CD14-positive monocyte (primary cell): ENCODE results near the gene PSG3. TPM values are rescaled to one million over a fixed set of nuclear protein-coding genes. Genes with fewer than 3 reads are reported as not detected.
A peak's percentile ranks its signal among the peaks of the same experiment; 100 is the strongest.
"Not testable (repeated sequence)": the region's sequence is repeated elsewhere in the genome, so short reads cannot be mapped to it uniquely, and the experiment has no call there.

Experiments
- DNase-seq, 3 donors: peaks; one replicate each; pipeline ENCODE4 v3.0.0-alpha.2; 2011 to 2022
- H2AFZ ChIP-seq: 2 replicates; pipeline ENCODE4 v1.6.0; 2012; ENCODE audit warnings: mild to moderate bottlenecking, low read depth, low read length, inconsistent platforms; ENCODE audit not compliant: insufficient read depth, poor library complexity, severe bottlenecking
- H3K27ac ChIP-seq, 2 donors: 1 replicate in 1 of 2; 2 replicates in 1 of 2; pipeline ENCODE4 v1.5.1; 2012 to 2013; ENCODE audit warnings: low read length in 2 of 2, control low read depth in 1 of 2, inconsistent platforms in 1 of 2, low read depth in 1 of 2, mild to moderate bottlenecking in 1 of 2
- H3K27me3 ChIP-seq, 2 donors: one replicate each; pipeline versions ENCODE4 v1.6.0 to v1.6.1; 2011 to 2013; ENCODE audit warnings: low read length in 2 of 2; ENCODE audit not compliant: control insufficient read depth in 2 of 2, insufficient read depth in 2 of 2
- H3K36me3 ChIP-seq, 2 donors: replicated peaks in 1 of 2; 1 replicate in 1 of 2; 2 replicates in 1 of 2; pipeline versions ENCODE4 v1.5.1 to v1.6.1; 2012 to 2013; ENCODE audit warnings: low read length in 2 of 2, control low read depth in 1 of 2, inconsistent platforms in 1 of 2, mild to moderate bottlenecking in 1 of 2; ENCODE audit not compliant: insufficient read depth in 2 of 2, control insufficient read depth in 1 of 2
- H3K4me1 ChIP-seq, 2 donors: 1 replicate in 1 of 2; 2 replicates in 1 of 2; pipeline versions ENCODE4 v1.5.1 to v1.6.1; 2012 to 2013; ENCODE audit warnings: low read length in 2 of 2, control low read depth in 1 of 2, inconsistent platforms in 1 of 2, mild to moderate bottlenecking in 1 of 2, moderate library complexity in 1 of 2; ENCODE audit not compliant: insufficient read depth in 2 of 2, control insufficient read depth in 1 of 2
- H3K4me2 ChIP-seq: replicated peaks from 2 replicates; pipeline ENCODE3; 2012; ENCODE audit warnings: low read length, moderate library complexity, mild to moderate bottlenecking; ENCODE audit not compliant: poor library complexity, severe bottlenecking; ENCODE audit errors: extremely low read depth
- H3K4me3 ChIP-seq, 3 experiments: fragments of 200-600 bp in 1 of 3; sonication (generic) in 1 of 3; replicated peaks in 1 of 3; 1 replicate in 2 of 3; 2 replicates in 1 of 3; pipeline ENCODE4 v1.5.1; 2011 to 2013; ENCODE audit warnings: low read length in 3 of 3, mild to moderate bottlenecking in 3 of 3, control low read depth in 2 of 3, low read depth in 2 of 3, inconsistent platforms in 1 of 3, moderate library complexity in 1 of 3
- H3K79me2 ChIP-seq: 2 replicates; pipeline ENCODE4 v1.6.0; 2012; ENCODE audit warnings: mild to moderate bottlenecking, control low read depth, inconsistent platforms, low read length, moderate library complexity; ENCODE audit not compliant: insufficient read depth
- H3K9ac ChIP-seq: 2 replicates; pipeline ENCODE4 v1.6.0; 2017; ENCODE audit warnings: low read length, mild to moderate bottlenecking; ENCODE audit not compliant: insufficient read depth, poor library complexity, severe bottlenecking
- H3K9me3 ChIP-seq, 2 donors: replicated peaks in 1 of 2; 1 replicate in 1 of 2; 2 replicates in 1 of 2; pipeline versions ENCODE4 v1.5.1 to v1.6.1; 2012 to 2013; ENCODE audit warnings: low read length in 2 of 2, control low read depth in 1 of 2; ENCODE audit not compliant: control insufficient read depth in 1 of 2, insufficient read depth in 1 of 2
- H4K20me1 ChIP-seq: 2 replicates; pipeline ENCODE4 v1.6.0; 2012; ENCODE audit warnings: mild to moderate bottlenecking, low read length, control low read depth, moderate library complexity; ENCODE audit not compliant: insufficient read depth
- H3K27ac Mint-ChIP-seq, 7 donors: one replicate each; pipeline ENCODE4 v1.8.0; 2020; ENCODE audit warnings: mild to moderate bottlenecking in 7 of 7, mixed read lengths in 7 of 7, moderate library complexity in 6 of 7, inconsistent platforms in 2 of 7
- H3K27me3 Mint-ChIP-seq, 3 donors: one replicate each; pipeline ENCODE4 v1.8.0; 2021 to 2022; ENCODE audit warnings: low read depth in 3 of 3, mild to moderate bottlenecking in 3 of 3, mixed read lengths in 3 of 3, moderate library complexity in 3 of 3, inconsistent platforms in 1 of 3
- H3K36me3 Mint-ChIP-seq, 2 donors: one replicate each; pipeline ENCODE4 v1.8.0; 2020; ENCODE audit warnings: mixed read lengths in 2 of 2, inconsistent platforms in 1 of 2, mild to moderate bottlenecking in 1 of 2
- H3K4me1 Mint-ChIP-seq: one replicate; pipeline ENCODE4 v1.8.0; 2020; ENCODE audit warnings: mild to moderate bottlenecking, mixed read lengths
- H3K4me3 Mint-ChIP-seq, 2 donors: one replicate each; pipeline ENCODE4 v1.8.0; 2020; ENCODE audit warnings: mild to moderate bottlenecking in 2 of 2, mixed read lengths in 2 of 2, moderate library complexity in 1 of 2
- H3K9me3 Mint-ChIP-seq, 7 donors: one replicate each; pipeline ENCODE4 v1.8.0; 2020 to 2022; ENCODE audit warnings: mixed read lengths in 7 of 7, mild to moderate bottlenecking in 6 of 7, moderate library complexity in 6 of 7, inconsistent platforms in 2 of 7
- CTCF ChIP-seq: fragments of 200-600 bp; IDR thresholded peaks from one replicate; pipeline ENCODE4 v1.8.0; 2022; ENCODE audit warnings: antibody characterized with exemption, mild to moderate bottlenecking
- WGBS: methylation state at CpG from one replicate; pipeline ENCODE4 v1.1.5; 2013; ENCODE audit warnings: missing lambda C conversion rate; ENCODE audit not compliant: insufficient coverage; 5-methylcytosine and 5-hydroxymethylcytosine counted together
- intact Hi-C, 2 donors: fragments of 100-400 bp; cut with micrococcal nuclease; formaldehyde crosslinking; loops; one replicate each; pipeline versions ENCODE4 v1.15.0 to v1.15.1; 2023
- polyA plus RNA-seq, 3 donors: library from polyadenylated mRNA; depleted of rRNA in 1 of 3; unstranded in 2 of 3; stranded (reverse) in 1 of 3; fragments of 300-500 nt in 2 of 3; fragments of >200 nt in 1 of 3; fragmentation: Illumina TruSeq in 2 of 3; gene quantifications; 1 replicate in 2 of 3; 2 replicates in 1 of 3; pipeline ENCODE4 v1.2.3, GENCODE V29; 2012 to 2021

Gene PSG3
- polyA plus RNA-seq, 3 donors, result not detected

DNA sequence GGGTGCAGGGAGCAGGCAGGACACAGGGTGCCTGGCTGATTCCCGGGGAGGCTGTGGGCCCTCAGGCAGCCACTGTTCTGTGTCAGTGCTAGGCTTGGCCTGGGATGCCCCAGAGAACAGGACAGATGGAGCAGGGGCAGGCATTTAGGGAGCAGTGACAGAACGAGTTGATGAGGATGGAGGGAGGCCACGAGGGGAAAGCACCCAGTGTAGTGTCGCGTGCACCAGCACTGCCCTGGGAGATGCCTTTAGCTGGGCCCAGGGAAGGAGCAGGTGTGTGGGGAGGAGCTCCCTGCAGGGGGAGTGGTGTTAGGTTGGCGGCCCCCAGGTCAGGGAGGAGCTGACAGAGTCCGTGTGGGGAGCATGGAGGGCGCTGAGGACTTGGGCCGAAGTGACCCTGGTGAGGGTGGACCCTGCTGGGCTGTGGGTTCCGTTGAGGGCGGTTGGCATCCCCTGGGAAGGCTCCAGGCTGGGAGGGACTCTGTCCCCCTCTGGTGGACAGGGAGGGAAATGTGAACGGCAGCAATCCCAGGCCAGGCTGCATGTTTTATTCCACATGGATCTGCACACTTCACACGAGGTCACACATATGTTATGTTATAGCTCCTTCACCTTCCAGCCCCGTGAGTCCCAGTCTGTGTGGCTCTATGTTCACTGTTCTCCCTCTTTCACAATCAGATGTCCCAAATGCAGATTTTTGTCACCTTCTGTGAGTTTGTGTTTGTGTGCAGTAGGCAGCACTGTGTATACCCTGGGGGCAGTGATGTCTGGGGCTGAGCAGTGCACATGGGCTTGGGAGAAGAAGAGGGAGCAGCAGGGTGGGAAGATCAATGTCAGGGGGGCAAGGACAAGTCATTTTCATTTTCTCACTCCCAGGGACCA lies 1.7 kb upstream of the PSG3 start:
- H3K9me3 ChIP-seq, H3K9ac ChIP-seq, H3K27me3 Mint-ChIP-seq, H3K79me2 ChIP-seq, H3K27me3 ChIP-seq, H3K36me3 Mint-ChIP-seq, intact Hi-C loops, H2AFZ ChIP-seq, H3K4me2 ChIP-seq, DNase-seq, H3K9me3 Mint-ChIP-seq, H3K4me1 ChIP-seq, H3K27ac Mint-ChIP-seq, H4K20me1 ChIP-seq, H3K27ac ChIP-seq, H3K36me3 ChIP-seq, H3K4me1 Mint-ChIP-seq, H3K4me3 ChIP-seq: not testable (repeated sequence)
- peak overlapping the region in 1 of 2 donors; percentile 47 for H3K4me3 Mint-ChIP-seq
- TF ChIP-seq CTCF, result peak; percentile 46
- WGBS, result 56% methylated on average over 11 of the region's 14 CpGs

DNA sequence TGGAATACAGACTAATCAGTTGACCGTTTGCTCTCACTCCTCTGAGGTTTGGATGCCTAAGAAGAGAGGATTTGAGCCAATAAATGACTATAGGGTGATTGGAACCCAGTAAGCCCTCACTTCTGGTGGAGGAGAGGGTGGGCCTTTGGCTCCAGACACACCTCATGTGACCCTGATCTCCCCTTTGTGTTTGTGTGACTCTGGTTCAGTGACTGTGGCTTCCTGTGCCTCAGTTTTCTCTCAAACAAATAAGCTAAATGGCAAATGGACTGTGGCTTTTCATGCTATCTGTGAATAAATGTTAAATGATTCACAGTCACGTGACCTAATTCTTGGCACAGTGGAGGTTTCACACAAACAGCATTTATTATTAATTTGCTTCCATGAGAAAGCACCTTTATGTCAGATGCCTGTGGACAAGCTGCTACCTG lies 2.7 kb downstream of the PSG3 start:
- H3K27me3 Mint-ChIP-seq, H3K36me3 ChIP-seq, intact Hi-C loops, H3K27me3 ChIP-seq, H3K9ac ChIP-seq, H3K4me1 ChIP-seq, H3K9me3 ChIP-seq, H3K9me3 Mint-ChIP-seq, H3K4me3 Mint-ChIP-seq, H3K4me3 ChIP-seq, H3K36me3 Mint-ChIP-seq, H3K4me1 Mint-ChIP-seq, H3K79me2 ChIP-seq, DNase-seq, H3K27ac Mint-ChIP-seq, H3K27ac ChIP-seq, H4K20me1 ChIP-seq, H3K4me2 ChIP-seq, H2AFZ ChIP-seq: not testable (repeated sequence)
- WGBS, result 75% methylated on average over 1 of the region's 2 CpGs

DNA sequence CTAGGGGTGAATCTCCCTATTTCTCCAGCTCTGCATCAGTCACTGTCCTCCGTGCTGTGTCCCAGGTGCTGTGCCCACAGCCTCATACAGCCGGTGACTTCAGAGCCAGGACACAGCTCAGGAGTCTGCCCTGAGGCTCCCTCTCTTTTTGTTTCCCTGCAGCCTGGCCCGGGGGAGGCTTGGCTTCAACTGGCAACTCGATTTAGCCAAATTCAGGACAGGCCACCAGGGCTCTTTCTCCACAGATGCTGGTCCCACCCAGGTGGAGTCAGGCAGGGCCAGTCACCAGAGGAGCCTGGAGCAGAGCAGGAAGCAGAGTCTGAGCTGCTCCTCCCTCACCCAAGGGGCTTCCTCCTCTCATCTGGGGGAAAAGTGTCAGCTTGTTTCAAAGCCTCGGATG lies 11.9 kb downstream of the PSG3 start:
- 68% methylated on average over 4 of the region's 5 CpGs for WGBS
- H4K20me1 ChIP-seq, H3K4me3 Mint-ChIP-seq, H3K4me3 ChIP-seq, H3K4me1 ChIP-seq, H3K36me3 Mint-ChIP-seq, H3K4me1 Mint-ChIP-seq, H3K79me2 ChIP-seq, H3K4me2 ChIP-seq, H3K27me3 ChIP-seq, intact Hi-C loops, DNase-seq, H2AFZ ChIP-seq, H3K27ac Mint-ChIP-seq, H3K27ac ChIP-seq, H3K9ac ChIP-seq, H3K9me3 ChIP-seq, H3K27me3 Mint-ChIP-seq, H3K9me3 Mint-ChIP-seq, H3K36me3 ChIP-seq: not testable (repeated sequence)

DNA sequence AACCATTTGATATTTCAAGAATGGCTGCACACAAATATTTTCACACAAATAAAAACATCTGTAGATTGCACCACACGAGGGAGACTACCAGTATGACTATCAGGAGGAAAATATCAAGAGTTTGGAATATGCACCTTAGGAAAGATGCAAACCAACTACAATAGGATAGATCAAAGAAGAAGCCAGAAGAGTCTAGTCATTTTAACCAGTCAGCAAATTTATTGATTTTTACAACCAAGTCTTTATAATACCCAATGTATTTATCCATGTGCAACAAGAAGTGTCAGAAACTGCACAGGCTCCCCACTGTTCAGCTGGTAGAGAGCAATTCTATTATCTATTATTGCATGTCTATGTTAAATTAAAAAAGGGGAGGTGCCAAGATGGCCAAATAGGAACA lies 26.3 kb downstream of the PSG3 start:
- H3K9ac ChIP-seq, H3K4me1 Mint-ChIP-seq, H3K27ac Mint-ChIP-seq, H3K9me3 ChIP-seq, H3K4me3 ChIP-seq, intact Hi-C loops, H3K4me2 ChIP-seq, H3K4me3 Mint-ChIP-seq, H3K27me3 Mint-ChIP-seq, H3K36me3 ChIP-seq, DNase-seq, H3K4me1 ChIP-seq, H3K27ac ChIP-seq, H3K27me3 ChIP-seq, H4K20me1 ChIP-seq, H3K36me3 Mint-ChIP-seq, H3K79me2 ChIP-seq, H2AFZ ChIP-seq: not testable (repeated sequence)
- peaks cover 5 to 14% (median 10%) of the 10 kb centered on the region in 7 donors for H3K9me3 Mint-ChIP-seq
- no CpG with 5 or more reads among the region's 1 CpG for WGBS
